Lower lobe of right lung (tissue), 2 donors: Measurements from ENCODE around the gene OTX1. TPM values are rescaled to one million over a fixed set of nuclear protein-coding genes. Genes with fewer than 3 reads are reported as not detected.
"Not testable (repeated sequence)": the region's sequence is repeated elsewhere in the genome, so short reads cannot be mapped to it uniquely, and the experiment has no call there.

Source experiments
- ATAC-seq, 2 donors: fragments of 200-7000 bp; cut with Tn5 transposase; one replicate each; pipeline ENCODE4 v1.9.1; 2020 to 2022; ENCODE audit warnings: mild to moderate bottlenecking in 2 of 2, moderate library complexity in 2 of 2
- DNase-seq: peaks from one replicate; pipeline ENCODE4 v3.0.0-alpha.2; 2020
- H3K27ac ChIP-seq: fragments of 200-600 bp; one replicate; pipeline ENCODE4 v1.8.0; 2022
- H3K27me3 ChIP-seq: fragments of 200-600 bp; one replicate; pipeline ENCODE4 v1.8.0; 2022; ENCODE audit warnings: low read depth
- H3K36me3 ChIP-seq: fragments of 200-600 bp; one replicate; pipeline ENCODE4 v1.8.0; 2022; ENCODE audit warnings: mild to moderate bottlenecking
- H3K4me1 ChIP-seq: fragments of 200-600 bp; one replicate; pipeline ENCODE4 v1.8.0; 2022
- H3K4me3 ChIP-seq: fragments of 200-600 bp; one replicate; pipeline ENCODE4 v1.8.0; 2022; ENCODE audit warnings: mild to moderate bottlenecking
- H3K9me3 ChIP-seq: fragments of 200-600 bp; one replicate; pipeline ENCODE4 v1.8.0; 2022
- CTCF ChIP-seq: fragments of 200-600 bp; IDR thresholded peaks from one replicate; pipeline ENCODE4 v1.8.0; 2022; ENCODE audit warnings: antibody characterized with exemption, mild to moderate bottlenecking
- intact Hi-C: fragments of 100-400 bp; cut with DNase I; formaldehyde crosslinking; loops from one replicate; pipeline ENCODE4 v1.11.0; 2022
- total RNA-seq: library from RNA; stranded (reverse); fragmentation: NEBNext Ultra II Directional; extraction: Animal tissue kit (Norgen Biotek cat#: 25700); gene quantifications from one replicate; pipeline ENCODE4 v1.2.1, GENCODE V29; 2021
- donor health status: DM: no; HTN: yes; CAD: no; lungs with severe emphysema.

OTX1 gene
- total RNA-seq, 1 donor from 2014 or later = 0.27 TPM

GRCh38 chr2:63009490-63009889 is 41.1 kb upstream of the OTX1 start:
- ATAC-seq (no peak), DNase-seq (no peak)
- no peaks in the 10 kb centered on the region for H3K9me3 ChIP-seq
- no peak overlapping the region for H3K27ac ChIP-seq
- intact Hi-C loops = no loop called here
- TF ChIP-seq CTCF = no peak
- H3K36me3 ChIP-seq = no peaks in the 10 kb centered on the region
- H3K4me3 ChIP-seq = no peak overlapping the region
- no peaks in the 10 kb centered on the region for H3K27me3 ChIP-seq
- H3K4me1 ChIP-seq = no peaks in the 10 kb centered on the region

- no peak overlapping the region for H3K27ac ChIP-seq
- no peaks in the 10 kb centered on the region for H3K4me1 ChIP-seq
- H3K4me3 ChIP-seq = no peak overlapping the region
- H3K9me3 ChIP-seq = no peaks in the 10 kb centered on the region
- TF ChIP-seq CTCF = no peak
- H3K36me3 ChIP-seq = peaks cover 6% of the 10 kb centered on the region
- no peak for DNase-seq
- H3K27me3 ChIP-seq = no peaks in the 10 kb centered on the region
- intact Hi-C loops = no loop called here
- ATAC-seq = no peak
Observed at GRCh38 chr2:63012541-63012940, 38.1 kb upstream of the OTX1 start.

GRCh38 chr2:63013438-63013837 is 37.2 kb upstream of the OTX1 start:
- intact Hi-C loops = no loop called here
- no peak overlapping the region for H3K27ac ChIP-seq
- H3K4me3 ChIP-seq = no peak overlapping the region
- H3K4me1 ChIP-seq = no peaks in the 10 kb centered on the region
- no peaks in the 10 kb centered on the region for H3K27me3 ChIP-seq
- no peak for TF ChIP-seq CTCF
- peaks cover 6% of the 10 kb centered on the region for H3K36me3 ChIP-seq
- H3K9me3 ChIP-seq = no peaks in the 10 kb centered on the region
- ATAC-seq = no peak
- DNase-seq = no peak

- Histone ChIP-seq H3K27me3 (no peaks in the 10 kb centered on the region), H3K4me3 (no peak overlapping the region), H3K9me3 (no peaks in the 10 kb centered on the region), H3K27ac (no peak overlapping the region), H3K4me1 (no peaks in the 10 kb centered on the region), H3K36me3 (peaks cover 6% of the 10 kb centered on the region)
- ATAC-seq (no peak), DNase-seq (no peak)
- TF ChIP-seq CTCF = no peak
- intact Hi-C loops = no loop called here
Observed at GRCh38 chr2:63015389-63015788, 35.2 kb upstream of the OTX1 start.

GRCh38 chr2:63018439-63018838 is 32.2 kb upstream of the OTX1 start:
- Histone ChIP-seq H3K9me3 (no peaks in the 10 kb centered on the region), H3K27ac (no peak overlapping the region), H3K4me1 (no peaks in the 10 kb centered on the region), H3K4me3 (no peak overlapping the region), H3K27me3 (no peaks in the 10 kb centered on the region), H3K36me3 (peaks cover 10% of the 10 kb centered on the region)
- no peak for TF ChIP-seq CTCF
- intact Hi-C loops = no loop called here
- DNase-seq (no peak), ATAC-seq (no peak)

GRCh38 chr2:63019686-63020085 is 30.9 kb upstream of the OTX1 start:
- H3K36me3 ChIP-seq, intact Hi-C loops, H3K4me1 ChIP-seq, H3K27me3 ChIP-seq, H3K9me3 ChIP-seq, H3K4me3 ChIP-seq, H3K27ac ChIP-seq, DNase-seq, ATAC-seq: not testable (repeated sequence)
